Measurements from ENCODE around the gene RABGEF1.

Gene RABGEF1

DNA sequence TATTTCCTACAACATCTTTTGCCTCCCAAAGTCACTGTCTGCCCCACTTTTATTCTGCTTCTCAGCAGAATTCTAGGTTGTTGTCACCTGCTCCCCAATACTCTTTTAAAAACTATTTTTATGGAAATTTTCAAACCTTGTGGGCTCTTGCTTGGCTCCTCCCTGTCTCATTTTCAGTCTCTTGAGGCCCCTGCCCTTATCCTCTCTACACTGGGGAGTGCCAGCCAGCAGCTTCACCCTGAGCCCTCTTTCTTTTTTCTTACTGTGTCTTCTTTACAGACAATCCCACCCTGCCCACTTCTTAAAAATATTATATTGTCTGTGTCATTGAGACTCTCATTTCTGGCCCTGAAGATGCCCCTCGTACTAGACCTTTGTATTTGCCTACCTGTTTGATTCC lies 118.8 kb downstream of the RABGEF1 start:
- no peaks in the 10 kb centered on the region for H4K20me1 ChIP-seq (ENCODE audit: insufficient read depth, low read length, poor library complexity, severe bottlenecking)
- no peak for TF ChIP-seq EZH2phosphoT487 (IDR thresholded peaks at IDR 0.05; ENCODE audit: borderline replicate concordance)
- TF ChIP-seq, protein P1, sequence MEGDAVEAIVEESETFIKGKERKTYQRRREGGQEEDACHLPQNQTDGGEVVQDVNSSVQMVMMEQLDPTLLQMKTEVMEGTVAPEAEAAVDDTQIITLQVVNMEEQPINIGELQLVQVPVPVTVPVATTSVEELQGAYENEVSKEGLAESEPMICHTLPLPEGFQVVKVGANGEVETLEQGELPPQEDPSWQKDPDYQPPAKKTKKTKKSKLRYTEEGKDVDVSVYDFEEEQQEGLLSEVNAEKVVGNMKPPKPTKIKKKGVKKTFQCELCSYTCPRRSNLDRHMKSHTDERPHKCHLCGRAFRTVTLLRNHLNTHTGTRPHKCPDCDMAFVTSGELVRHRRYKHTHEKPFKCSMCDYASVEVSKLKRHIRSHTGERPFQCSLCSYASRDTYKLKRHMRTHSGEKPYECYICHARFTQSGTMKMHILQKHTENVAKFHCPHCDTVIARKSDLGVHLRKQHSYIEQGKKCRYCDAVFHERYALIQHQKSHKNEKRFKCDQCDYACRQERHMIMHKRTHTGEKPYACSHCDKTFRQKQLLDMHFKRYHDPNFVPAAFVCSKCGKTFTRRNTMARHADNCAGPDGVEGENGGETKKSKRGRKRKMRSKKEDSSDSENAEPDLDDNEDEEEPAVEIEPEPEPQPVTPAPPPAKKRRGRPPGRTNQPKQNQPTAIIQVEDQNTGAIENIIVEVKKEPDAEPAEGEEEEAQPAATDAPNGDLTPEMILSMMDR (conservative IDR thresholded peaks at IDR 0.05; ENCODE audit: low read length): no peak
- no peak overlapping the region for H3K4me2 ChIP-seq (ENCODE audit: low read depth, low read length, poor library complexity, severe bottlenecking)
- no peaks in the 10 kb centered on the region for H3K9me2 ChIP-seq (replicated peaks; ENCODE audit: low read depth, low read length)
- no peak overlapping the region for H3K9ac ChIP-seq (ENCODE audit: low read depth, low read length, poor library complexity, severe bottlenecking)
- no peaks in the 10 kb centered on the region for H3K9me3 ChIP-seq (ENCODE audit: insufficient read depth, low read depth, low read length)
- H3K36me3 ChIP-seq (ENCODE audit: insufficient read depth, low read length): no peaks in the 10 kb centered on the region
- no peak overlapping the region for H2AFZ ChIP-seq (ENCODE audit: low read length)
- no peaks in the 10 kb centered on the region for H3K4me1 ChIP-seq (ENCODE audit: insufficient read depth, low read length, poor library complexity, severe bottlenecking)
- H3K27me3 ChIP-seq (ENCODE audit: insufficient read depth, low read length, poor library complexity, severe bottlenecking): no peaks in the 10 kb centered on the region
- no peaks in the 10 kb centered on the region for H3K79me2 ChIP-seq (ENCODE audit: insufficient read depth, low read length)
- no peaks in the 10 kb centered on the region for H3F3A ChIP-seq (ENCODE audit: low read depth)
- H3K4me3 ChIP-seq (ENCODE audit: low read length, poor library complexity, severe bottlenecking): no peak overlapping the region

DNA sequence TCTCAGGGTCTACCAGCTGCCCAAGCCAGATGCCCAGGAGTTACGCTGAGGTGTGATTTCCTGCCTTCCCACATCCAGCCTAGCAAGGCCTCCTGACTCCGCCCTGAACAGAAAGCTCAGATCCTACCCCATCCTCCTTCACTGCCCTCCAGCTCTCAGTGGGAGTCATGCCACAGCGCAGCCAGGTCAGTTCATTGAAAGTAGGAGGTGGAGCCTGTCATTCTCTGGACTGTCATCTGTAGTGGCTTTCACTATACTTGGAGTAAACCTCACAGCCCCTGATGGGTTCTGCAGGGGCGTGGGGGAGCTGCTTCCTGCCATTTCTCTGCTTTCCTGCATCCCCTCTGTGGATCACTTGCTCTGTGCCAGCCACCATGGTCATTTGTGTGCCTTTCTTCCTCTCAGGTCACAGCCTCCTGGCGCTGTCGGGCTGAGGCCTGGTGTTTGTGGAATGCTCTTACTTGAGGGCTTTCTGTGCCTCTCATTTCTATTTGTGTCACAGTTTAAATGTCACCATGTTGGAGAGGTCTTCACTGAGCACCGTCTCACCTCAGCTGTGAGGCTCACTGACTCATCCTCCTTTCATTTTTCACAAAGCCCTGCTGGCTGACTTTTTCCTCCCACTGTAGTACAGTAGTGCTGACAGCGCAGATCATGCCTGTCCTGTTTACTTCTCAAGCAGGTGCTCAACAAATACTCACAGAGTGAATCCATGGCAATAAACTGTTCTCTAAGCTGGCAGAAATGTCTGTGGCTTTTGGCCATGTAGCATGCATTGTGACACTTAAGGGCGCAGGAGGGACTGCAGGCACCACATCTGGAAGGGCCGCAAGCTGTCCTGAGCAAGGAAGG lies 119.5 kb downstream of the RABGEF1 start:
- TF ChIP-seq, protein P1 (conservative IDR thresholded peaks at IDR 0.05; ENCODE audit: low read length): no peak
- TF ChIP-seq EZH2phosphoT487 (IDR thresholded peaks at IDR 0.05; ENCODE audit: borderline replicate concordance): no peak

DNA sequence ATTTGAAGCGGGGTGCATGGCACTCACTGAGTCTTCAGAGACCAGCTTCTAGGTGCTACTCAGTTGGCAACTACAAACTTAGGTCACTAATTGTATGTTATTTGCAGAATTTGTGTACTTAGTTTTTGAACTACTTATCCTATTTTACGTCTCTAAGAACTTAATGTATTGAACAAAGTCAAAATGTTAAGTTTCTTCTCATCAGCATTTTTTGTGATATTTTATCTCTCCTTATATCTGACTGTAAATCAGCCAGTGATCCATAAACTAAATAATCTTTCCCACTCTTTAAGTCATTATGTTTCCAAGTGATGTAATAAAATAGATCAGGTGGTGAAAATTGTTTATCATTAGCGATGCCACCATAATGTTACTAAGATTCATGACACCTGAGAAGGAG lies 120.2 kb downstream of the RABGEF1 start:
- no peak overlapping the region for H3K4me2 ChIP-seq (ENCODE audit: low read depth, low read length, poor library complexity, severe bottlenecking)
- no peaks in the 10 kb centered on the region for H3K9me3 ChIP-seq (ENCODE audit: insufficient read depth, low read depth, low read length)
- TF ChIP-seq, protein P1 (conservative IDR thresholded peaks at IDR 0.05; ENCODE audit: low read length): no peak
- TF ChIP-seq EZH2phosphoT487 (IDR thresholded peaks at IDR 0.05; ENCODE audit: borderline replicate concordance): no peak
- no peak overlapping the region for H3K4me3 ChIP-seq (ENCODE audit: low read length, poor library complexity, severe bottlenecking)
- H3F3A ChIP-seq (ENCODE audit: low read depth): no peaks in the 10 kb centered on the region
- no peaks in the 10 kb centered on the region for H3K79me2 ChIP-seq (ENCODE audit: insufficient read depth, low read length)
- no peak overlapping the region for H3K9ac ChIP-seq (ENCODE audit: low read depth, low read length, poor library complexity, severe bottlenecking)
- H2AFZ ChIP-seq (ENCODE audit: low read length): no peak overlapping the region
- no peaks in the 10 kb centered on the region for H3K36me3 ChIP-seq (ENCODE audit: insufficient read depth, low read length)
- no peaks in the 10 kb centered on the region for H4K20me1 ChIP-seq (ENCODE audit: insufficient read depth, low read length, poor library complexity, severe bottlenecking)
- no peaks in the 10 kb centered on the region for H3K27me3 ChIP-seq (ENCODE audit: insufficient read depth, low read length, poor library complexity, severe bottlenecking)
- H3K4me1 ChIP-seq (ENCODE audit: insufficient read depth, low read length, poor library complexity, severe bottlenecking): no peaks in the 10 kb centered on the region
- H3K9me2 ChIP-seq (replicated peaks; ENCODE audit: low read depth, low read length): no peaks in the 10 kb centered on the region

More for the DNA sequence above, 119.5 kb downstream of the RABGEF1 start:
- Histone ChIP-seq H3K79me2 (ENCODE audit: insufficient read depth, low read length) (no peaks in the 10 kb centered on the region), H3K9me3 (ENCODE audit: insufficient read depth, low read depth, low read length) (no peaks in the 10 kb centered on the region), H3K4me3 (ENCODE audit: low read length, poor library complexity, severe bottlenecking) (no peak overlapping the region), H3K27me3 (ENCODE audit: insufficient read depth, low read length, poor library complexity, severe bottlenecking) (no peaks in the 10 kb centered on the region), H3K36me3 (ENCODE audit: insufficient read depth, low read length) (no peaks in the 10 kb centered on the region), H3K4me2 (ENCODE audit: low read depth, low read length, poor library complexity, severe bottlenecking) (no peak overlapping the region), H4K20me1 (ENCODE audit: insufficient read depth, low read length, poor library complexity, severe bottlenecking) (no peaks in the 10 kb centered on the region), H2AFZ (ENCODE audit: low read length) (no peak overlapping the region), H3F3A (ENCODE audit: low read depth) (no peaks in the 10 kb centered on the region), H3K4me1 (ENCODE audit: insufficient read depth, low read length, poor library complexity, severe bottlenecking) (no peaks in the 10 kb centered on the region), H3K9me2 (replicated peaks; ENCODE audit: low read depth, low read length) (no peaks in the 10 kb centered on the region), H3K9ac (ENCODE audit: low read depth, low read length, poor library complexity, severe bottlenecking) (no peak overlapping the region)

Data from Loucy (cell line).